MCF 10A (cell line): ENCODE measurements around the gene RFX1. TPM values are rescaled to one million over a fixed set of nuclear protein-coding genes. Genes with fewer than 3 reads are reported as not detected.

ENCODE experiments used
- BruUV-seq: library from RNA; stranded (reverse); fragments of 400-500 nt; replicated peaks from 2 replicates; lab custom pipeline; 2021; lab: Mats Ljungman, UMichigan
- CTCF ChIA-PET: fragments of 300-600 bp; sonication (Branson Sonifier 250); formaldehyde crosslinking; extraction: SDS; loops from one replicate; lab custom pipeline; 2021; ENCODE audit warnings: antibody characterized with exemption, inconsistent platforms; lab: Yijun Ruan, JAX
- POLR2A ChIA-PET: fragments of 300-600, 350-650 bp; sonication (Branson Sonifier 250); formaldehyde crosslinking; extraction: SDS; loops from one replicate; lab custom pipeline; 2020; ENCODE audit warnings: antibody characterized with exemption, inconsistent platforms; lab: Yijun Ruan, JAX
- DNase-seq: peaks from one replicate; pipeline ENCODE4 v3.0.0-alpha.2; 2018; ENCODE audit not compliant: unreplicated experiment
- H3K27ac Mint-ChIP-seq: one replicate; pipeline ENCODE4 v1.8.0; 2022; ENCODE audit warnings: mild to moderate bottlenecking, low read depth, mixed read lengths; ENCODE audit not compliant: unreplicated experiment
- H3K27me3 Mint-ChIP-seq: one replicate; pipeline ENCODE4 v1.8.0; 2022; ENCODE audit warnings: mixed read lengths; ENCODE audit not compliant: insufficient read depth, unreplicated experiment
- H3K36me3 Mint-ChIP-seq: one replicate; pipeline ENCODE4 v1.8.0; 2022; ENCODE audit warnings: mild to moderate bottlenecking, moderate library complexity, mixed read lengths; ENCODE audit not compliant: insufficient read depth, unreplicated experiment
- H3K4me1 Mint-ChIP-seq: one replicate; pipeline ENCODE4 v1.8.0; 2022; ENCODE audit warnings: mixed read lengths; ENCODE audit not compliant: insufficient read depth, unreplicated experiment
- H3K4me3 Mint-ChIP-seq: one replicate; pipeline ENCODE4 v1.8.0; 2022; ENCODE audit warnings: mild to moderate bottlenecking, moderate library complexity, mixed read lengths; ENCODE audit not compliant: unreplicated experiment
- H3K9me3 Mint-ChIP-seq: one replicate; pipeline ENCODE4 v1.8.0; 2022; ENCODE audit warnings: mixed read lengths; ENCODE audit not compliant: unreplicated experiment
- intact Hi-C: fragments of 100-400 bp; cut with micrococcal nuclease; formaldehyde crosslinking; loops from 2 replicates; pipeline ENCODE4 v1.14.1; 2022
- total RNA-seq: library from RNA; stranded (reverse); gene quantifications from 2 replicates; pipeline ENCODE4 v1.2.3, GENCODE V29; 2022
- TF ChIP-seq, protein P1 (sequence below): fragments of 200-600 bp; IDR thresholded peaks from one replicate; pipeline ENCODE4 v1.8.0; 2022; ENCODE audit warnings: antibody characterized with exemption, mild to moderate bottlenecking; ENCODE audit not compliant: unreplicated experiment

The RFX1 gene
- total RNA-seq, 1 experiment from 2014 or later, result 16.8 TPM

DNA sequence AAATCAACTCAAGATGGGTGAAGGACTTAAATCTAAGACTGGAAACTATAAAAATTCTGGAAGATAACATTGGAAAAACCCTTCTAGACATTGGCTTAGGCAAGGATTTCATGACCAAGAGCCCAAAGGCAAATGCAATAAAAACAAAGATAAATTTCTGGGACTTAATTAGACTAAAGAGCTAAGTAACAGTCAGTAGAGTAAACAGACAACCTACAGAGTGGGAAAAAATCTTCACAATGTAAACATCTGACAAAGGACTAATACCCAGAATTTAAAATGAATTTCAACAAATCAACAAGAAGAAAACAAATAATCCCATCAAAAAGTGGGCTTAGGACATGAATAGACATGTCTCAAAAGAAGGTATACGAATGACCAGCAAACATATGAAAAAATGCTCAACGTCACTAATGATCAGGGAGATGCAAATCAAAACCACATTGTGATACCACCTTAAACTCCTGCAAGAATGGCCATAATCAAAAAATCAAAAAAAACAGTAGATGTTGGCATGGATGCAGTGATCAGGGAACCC lies 6.3 kb upstream of the RFX1 start:
- Mint-ChIP-seq H3K36me3 (no peaks in the 10 kb centered on the region), H3K4me3 (no peak overlapping the region), H3K27me3 (no peaks in the 10 kb centered on the region), H3K4me1 (no peaks in the 10 kb centered on the region), H3K27ac (no peak overlapping the region), H3K9me3 (no peaks in the 10 kb centered on the region)
- POLR2A ChIA-PET, result interaction anchor here (0.5 to 0.6 kb wide), 2 partner anchors 19 to 105 kb away, joined by 3 read pairs; partner anchors contain the start of genes IL27RA and PRKACA
- intact Hi-C loops, result no loop called here
- CTCF ChIA-PET, result no interaction called here
- TF ChIP-seq, protein P1, sequence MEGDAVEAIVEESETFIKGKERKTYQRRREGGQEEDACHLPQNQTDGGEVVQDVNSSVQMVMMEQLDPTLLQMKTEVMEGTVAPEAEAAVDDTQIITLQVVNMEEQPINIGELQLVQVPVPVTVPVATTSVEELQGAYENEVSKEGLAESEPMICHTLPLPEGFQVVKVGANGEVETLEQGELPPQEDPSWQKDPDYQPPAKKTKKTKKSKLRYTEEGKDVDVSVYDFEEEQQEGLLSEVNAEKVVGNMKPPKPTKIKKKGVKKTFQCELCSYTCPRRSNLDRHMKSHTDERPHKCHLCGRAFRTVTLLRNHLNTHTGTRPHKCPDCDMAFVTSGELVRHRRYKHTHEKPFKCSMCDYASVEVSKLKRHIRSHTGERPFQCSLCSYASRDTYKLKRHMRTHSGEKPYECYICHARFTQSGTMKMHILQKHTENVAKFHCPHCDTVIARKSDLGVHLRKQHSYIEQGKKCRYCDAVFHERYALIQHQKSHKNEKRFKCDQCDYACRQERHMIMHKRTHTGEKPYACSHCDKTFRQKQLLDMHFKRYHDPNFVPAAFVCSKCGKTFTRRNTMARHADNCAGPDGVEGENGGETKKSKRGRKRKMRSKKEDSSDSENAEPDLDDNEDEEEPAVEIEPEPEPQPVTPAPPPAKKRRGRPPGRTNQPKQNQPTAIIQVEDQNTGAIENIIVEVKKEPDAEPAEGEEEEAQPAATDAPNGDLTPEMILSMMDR, result no peak
- no peak for DNase-seq
- no TSS peak for BruUV-seq

DNA sequence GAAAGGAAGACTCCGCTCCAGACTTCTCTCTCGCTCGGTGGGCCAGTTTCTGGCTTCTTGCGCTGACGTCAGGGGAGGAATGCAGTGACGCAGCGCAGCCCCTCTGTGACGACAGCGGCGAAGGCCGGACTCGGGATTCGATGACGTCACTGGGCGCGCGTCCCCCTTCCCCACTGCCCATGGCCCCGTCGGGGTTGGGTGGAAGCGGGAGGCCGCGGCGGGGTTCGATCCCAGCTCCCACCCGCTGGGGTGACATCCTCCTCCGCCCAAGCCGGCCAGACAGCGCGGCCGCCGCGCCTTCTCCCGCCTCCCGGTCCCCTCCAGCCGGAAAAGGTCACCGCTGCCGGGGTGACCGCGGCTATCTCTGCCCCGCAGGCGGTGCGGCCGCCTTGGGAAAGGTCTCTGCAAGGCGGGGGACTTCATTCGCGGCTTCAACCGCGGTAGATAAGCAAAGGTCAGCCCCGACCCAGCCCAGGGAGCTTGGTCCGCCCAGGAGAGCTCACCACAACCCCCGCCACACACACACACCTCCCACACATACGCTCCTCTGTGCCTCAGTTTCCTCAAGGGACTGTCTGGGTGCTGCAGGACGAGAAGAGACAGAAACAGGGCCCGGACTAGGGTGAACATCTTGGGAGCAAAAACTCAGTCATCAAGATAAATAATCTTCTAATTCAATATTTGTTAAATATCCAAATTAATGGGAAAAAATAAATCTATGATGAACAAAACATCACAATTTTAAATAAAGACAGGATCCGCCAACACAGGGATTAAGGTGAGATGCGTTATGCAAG lies 844 bp upstream of the RFX1 start:
- Mint-ChIP-seq H3K27ac (peak overlapping the region; percentile 100), H3K36me3 (peaks cover 18% of the 10 kb centered on the region), H3K4me1 (peaks cover 4% of the 10 kb centered on the region), H3K27me3 (no peaks in the 10 kb centered on the region), H3K9me3 (no peaks in the 10 kb centered on the region), H3K4me3 (peak overlapping the region; percentile 90)
- BruUV-seq, result TSS peak; percentile 76
- CTCF ChIA-PET, result interaction anchor here (0.7 to 2.1 kb wide), 4 partner anchors 41 to 235 kb away, joined by 3 to 6 read pairs (median 3); partner anchors contain the start of gene MISP3
- no peak for DNase-seq
- POLR2A ChIA-PET, result interaction anchor here (0.7 to 2.6 kb wide), 16 partner anchors 17 to 1163 kb away, joined by 3 to 14 read pairs (median 4); partner anchors contain the start of genes DCAF15 and IL27RA
- intact Hi-C loops, result loop anchor here (2.0 kb wide), 1 partner anchor 74 kb away; no protein-coding TSS in a partner anchor
- TF ChIP-seq, protein P1, result no peak

DNA sequence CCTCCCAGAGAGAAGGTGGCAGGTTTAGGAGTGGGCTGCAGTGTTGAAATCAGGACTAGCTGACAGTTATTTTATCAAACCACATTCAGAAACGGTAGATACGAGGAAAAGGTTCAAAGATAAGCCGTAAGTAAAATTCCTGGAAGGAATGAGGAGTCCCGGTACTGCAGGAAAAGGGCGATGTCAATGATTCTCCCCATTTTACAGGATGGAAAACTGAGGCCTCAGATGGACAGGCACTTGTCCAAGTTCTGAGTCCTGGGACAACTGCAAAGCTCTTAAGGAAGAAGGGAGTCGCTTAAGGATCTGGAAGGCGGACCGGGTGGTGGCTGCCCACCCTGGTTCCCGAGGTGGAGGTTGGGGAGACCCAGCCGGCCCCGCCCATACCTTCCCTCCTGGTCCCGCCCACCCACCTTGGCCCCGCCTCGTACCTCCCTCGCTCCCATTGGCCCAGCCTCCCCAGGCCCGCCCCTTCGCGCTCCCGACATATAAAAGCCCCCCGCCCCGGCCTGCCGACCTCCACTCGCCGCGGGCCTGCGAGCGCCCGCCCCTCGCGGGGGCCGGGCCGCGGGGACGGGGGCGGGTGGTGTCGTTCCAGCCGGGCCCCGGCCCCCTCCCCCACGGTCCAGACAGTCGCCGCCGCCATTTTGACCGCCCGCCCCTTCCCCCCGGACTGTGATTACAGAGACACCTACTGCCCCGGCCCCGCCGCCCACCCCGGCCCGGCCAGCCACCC lies 603 bp downstream of the RFX1 start:
- intact Hi-C loops, result loop anchor here (2.0 kb wide), 1 partner anchor 75 kb away; no protein-coding TSS in a partner anchor
- ChIA-PET CTCF (interaction anchor here (0.6 to 1.1 kb wide), 3 partner anchors 37 to 104 kb away, joined by 3 to 4 read pairs (median 3); no protein-coding TSS in a partner anchor), POLR2A (interaction anchor here (0.7 to 2.3 kb wide), 10 partner anchors 15 to 241 kb away, joined by 3 to 12 read pairs (median 4); partner anchors contain the start of genes DCAF15, IL27RA and MRI1)
- no peaks in the 10 kb centered on the region for H3K9me3 Mint-ChIP-seq
- peaks cover 19% of the 10 kb centered on the region for H3K36me3 Mint-ChIP-seq
- TF ChIP-seq, protein P1, result no peak
- peak overlapping the region; percentile 90 for H3K4me3 Mint-ChIP-seq
- no peaks in the 10 kb centered on the region for H3K27me3 Mint-ChIP-seq
- DNase-seq, result peak; percentile 83
- TSS peak; percentile 40 for BruUV-seq
- H3K4me1 Mint-ChIP-seq, result peaks cover 4% of the 10 kb centered on the region
- peak overlapping the region; percentile 100 for H3K27ac Mint-ChIP-seq
